ENCODE data around the gene EMILIN1. TPM values are rescaled to one million over a fixed set of nuclear protein-coding genes. Genes with fewer than 3 reads are reported as not detected.

EMILIN1 gene
- total and polyA plus RNA-seq, 10 of the 15 experiments (the other 5 are each of a cell fraction or from before 2014, with no cell fraction given), result 0.01 to 2.3 (median 1.2) TPM; not detected in 2

GRCh38 chr2:27054721-27055120 is 23.7 kb upstream of the EMILIN1 start (continued):
- TF ChIP-seq ZNF687 (IDR thresholded peaks at IDR 0.05) (no peak), FOXK2 (IDR thresholded peaks at IDR 0.05) (no peak), POLR2A (IDR thresholded peaks at IDR 0.05; ENCODE audit: low read depth, low read length) (no peak)

GRCh38 chr2:27057184-27057583 is 21.2 kb upstream of the EMILIN1 start:
- ChIA-PET CTCF (interaction anchor here (0.6 kb wide), 1 partner anchor 223 kb away, joined by 3 read pairs; no protein-coding TSS in a partner anchor), SMC1A (ENCODE audit: uncharacterized antibody, unreplicated experiment) (no interaction called here), RAD21 (ENCODE audit: unreplicated experiment) (no interaction called here), POLR2A (interaction anchor here (0.7 to 8.9 kb wide), 2 partner anchors 12 to 310 kb away, joined by 3 to 139 read pairs; partner anchors contain the start of gene OST4)
- Histone ChIP-seq H2AFZ (ENCODE audit: control insufficient read depth, low read depth, low read length) (no peak overlapping the region), H3K79me2 (ENCODE audit: control insufficient read depth, insufficient read depth, low read length) (no peaks in the 10 kb centered on the region), H3K27ac (ENCODE audit: control insufficient read depth, insufficient read depth) (no peak overlapping the region), H3K36me3 (ENCODE audit: control insufficient read depth in 2 of 2, insufficient read depth in 2 of 2, low read length in 1 of 2) (peaks cover 3 to 27% of the 10 kb centered on the region in 2 experiments), H3K4me2 (ENCODE audit: control insufficient read depth, insufficient read depth) (no peak overlapping the region), H3K9me3 (replicated peaks; ENCODE audit: control insufficient read depth, insufficient read depth, low read length) (no peaks in the 10 kb centered on the region), H3K9ac (ENCODE audit: control insufficient read depth, insufficient read depth, low read length) (no peak overlapping the region), H3K4me1 (ENCODE audit: control insufficient read depth, insufficient read depth, low read length) (peaks cover 3% of the 10 kb centered on the region; the same call in 1 of the 2 replicates), H3K4me3 (no peak overlapping the region), H4K20me1 (ENCODE audit: control insufficient read depth, insufficient read depth) (no peaks in the 10 kb centered on the region), H3K27me3 (replicated peaks in 1 of 2; ENCODE audit: control insufficient read depth in 2 of 2, insufficient read depth in 2 of 2, low read length in 1 of 2) (no peaks in the 10 kb centered on the region)
- 71% methylated on average over 6 of the region's 6 CpGs for WGBS (ENCODE audit: insufficient coverage, insufficient replicate concordance, low lambda C conversion rate, missing lambda C conversion rate)
- in situ Hi-C loops (cut with MboI), result no loop called here
- ATAC-seq, result no peak
- BruUV-seq (replicated peaks), result no TSS peak
- no peak for DNase-seq (ENCODE audit: low read depth, low spot score)
- TF ChIP-seq SKIL (IDR thresholded peaks at IDR 0.05; ENCODE audit: low read depth, poor library complexity, severe bottlenecking), result no peak
- no peak for TF ChIP-seq HDGF (IDR thresholded peaks at IDR 0.05)
- FAIRE-seq, result no peak
- intact Hi-C loops (cut with micrococcal nuclease; ENCODE audit: unreplicated experiment), result no loop called here

Data from GM12878 (cell line).